A549 (cell line): ENCODE data around the gene COG5. TPM values are rescaled to one million over a fixed set of nuclear protein-coding genes. Genes with fewer than 3 reads are reported as not detected.

Experiments
- ATAC-seq, 2 experiments: fragments of 200-7000 bp in 1 of 2; fragments of >200 bp in 1 of 2; cut with Nextera tagmentation in 1 of 2; cut with Tn5 transposase in 1 of 2; 3 replicates each; pipeline versions ENCODE4 v1.8.0 to v1.9.1; 2018 to 2020; ENCODE audit warnings: mild to moderate bottlenecking in 1 of 2, moderate library complexity in 1 of 2
- CTCF ChIA-PET: fragments of 300-600 bp; sonication (Branson Sonifier 250); formaldehyde crosslinking; extraction: SDS; loops from one replicate; lab custom pipeline; 2021; ENCODE audit warnings: antibody characterized with exemption, inconsistent platforms; lab: Yijun Ruan, JAX
- POLR2A ChIA-PET: fragments of 350-600 bp; formaldehyde crosslinking; extraction: SDS; loops from one replicate; lab custom pipeline; 2021; ENCODE audit warnings: antibody characterized with exemption, inconsistent platforms; lab: Yijun Ruan, JAX
- DNase-seq, 2 experiments: peaks; one replicate each; pipeline versions ENCODE4 v3.0.0 to v3.0.0-alpha.2; 2011 to 2016; ENCODE audit warnings: low read depth in 1 of 2, low spot score in 1 of 2
- FAIRE-seq: peaks from 2 replicates; lab custom pipeline; 2011; peaks lifted over from hg19 to GRCh38; lab: Jason Lieb, UNC
- H3K27ac ChIP-seq, 2 experiments: fragments of >200 bp; sonication (Bioruptor Twin); formaldehyde crosslinking; 3 replicates each; pipeline ENCODE4 v1.5.1; 2016 to 2017
- H3K4me1 ChIP-seq: fragments of >200 bp; sonication (Bioruptor Twin); formaldehyde crosslinking; 3 replicates; pipeline ENCODE4 v1.6.1; 2016
- H3K4me2 ChIP-seq: fragments of >200 bp; sonication (Bioruptor Twin); formaldehyde crosslinking; 3 replicates; pipeline ENCODE4 v1.6.1; 2016
- H3K4me3 ChIP-seq: fragments of >200 bp; sonication (Bioruptor Twin); formaldehyde crosslinking; 3 replicates; pipeline ENCODE4 v1.5.1; 2016
- H3K9me3 ChIP-seq: fragments of >200 bp; sonication (Bioruptor Twin); formaldehyde crosslinking; 3 replicates; pipeline ENCODE4 v1.6.1; 2016
- BCL3 ChIP-seq: fragments of >200 bp; sonication (Bioruptor Twin); formaldehyde crosslinking; IDR thresholded peaks from 3 replicates; pipeline ENCODE4 v1.6.1; 2016
- CBX2 ChIP-seq: fragments of 200-600 bp; sonication (generic); IDR thresholded peaks from 2 replicates; pipeline ENCODE4 v1.6.1; 2016; ENCODE audit warnings: low read depth, mild to moderate bottlenecking, borderline replicate concordance
- CBX8 ChIP-seq: fragments of 200-600 bp; sonication (generic); IDR thresholded peaks from 2 replicates; pipeline ENCODE4 v1.6.1; 2016
- CEBPB ChIP-seq, 2 experiments: fragments of >200 bp in 1 of 2; sonication (Bioruptor Twin) in 1 of 2; formaldehyde crosslinking in 1 of 2; IDR thresholded peaks; 2 replicates each; pipeline ENCODE4 v1.6.1; 2012 to 2016
- CHD2 ChIP-seq: fragments of 150-350 bp; IDR thresholded peaks from 2 replicates; pipeline ENCODE4 v1.6.1; 2014; ENCODE audit warnings: low read length; ENCODE audit not compliant: partially characterized antibody
- CTCF ChIP-seq: fragments of >200 bp; sonication (Bioruptor Twin); formaldehyde crosslinking; IDR thresholded peaks from 3 replicates; pipeline ENCODE4 v1.5.1; 2016
- E2F6 ChIP-seq: IDR thresholded peaks from 2 replicates; pipeline ENCODE4 v1.6.1; 2012; ENCODE audit warnings: low read depth, borderline replicate concordance
- EHF ChIP-seq: fragments of 250-450 bp; sonication (Bioruptor Pico); IDR thresholded peaks from 2 replicates; pipeline ENCODE4 v1.5.0; 2020; ENCODE audit warnings: mild to moderate bottlenecking
- EP300 ChIP-seq, 2 experiments: fragments of >200 bp; sonication (Bioruptor Twin); formaldehyde crosslinking; IDR thresholded peaks; 2 replicates in 1 of 2; 3 replicates in 1 of 2; pipeline ENCODE4 v1.6.1; 2016 to 2017
- ESRRA ChIP-seq: fragments of 150-350 bp; IDR thresholded peaks from 2 replicates; pipeline ENCODE4 v1.6.1; 2014; ENCODE audit warnings: mild to moderate bottlenecking, low read length, borderline replicate concordance
- FOSB ChIP-seq: fragments of 250-450 bp; sonication (Bioruptor Pico); IDR thresholded peaks from 2 replicates; pipeline ENCODE4 v1.5.0; 2020; ENCODE audit warnings: mild to moderate bottlenecking, moderate library complexity
- HOXB5 ChIP-seq: fragments of 250-450 bp; sonication (Bioruptor Pico); IDR thresholded peaks from 2 replicates; pipeline ENCODE4 v1.5.0; 2020; ENCODE audit warnings: mild to moderate bottlenecking, moderate library complexity
- JUN ChIP-seq, 2 experiments: fragments of >200 bp; sonication (Bioruptor Twin); formaldehyde crosslinking; IDR thresholded peaks; 2 replicates in 1 of 2; 3 replicates in 1 of 2; pipeline ENCODE4 v1.6.1; 2016 to 2017
- JUNB ChIP-seq: fragments of >200 bp; sonication (Bioruptor Twin); formaldehyde crosslinking; IDR thresholded peaks from 2 replicates; pipeline ENCODE4 v1.6.1; 2016
- MAFK ChIP-seq: fragments of 450-650 bp; IDR thresholded peaks from 2 replicates; pipeline ENCODE4 v1.6.1; 2014; ENCODE audit not compliant: partially characterized antibody
- MAX ChIP-seq: IDR thresholded peaks from 2 replicates; pipeline ENCODE4 v1.6.1; 2012
- NFE2L2 ChIP-seq: fragments of 150-350 bp; conservative IDR thresholded peaks from 2 replicates; pipeline ENCODE4 v1.6.1; 2014; ENCODE audit warnings: low read length
- NR3C1 ChIP-seq: fragments of >200 bp; sonication (Bioruptor Twin); formaldehyde crosslinking; IDR thresholded peaks from 3 replicates; pipeline ENCODE4 v1.6.1; 2017
- PBX3 ChIP-seq: IDR thresholded peaks from 2 replicates; pipeline ENCODE4 v1.6.1; 2012
- POLR2AphosphoS2 ChIP-seq: conservative IDR thresholded peaks from 2 replicates; pipeline ENCODE4 v1.6.1; 2012; ENCODE audit warnings: low read length, improper control_type of control experiment, inconsistent platforms
- RAD21 ChIP-seq, 2 experiments: fragments of >200 bp in 1 of 2; sonication (Bioruptor Twin) in 1 of 2; formaldehyde crosslinking in 1 of 2; IDR thresholded peaks in 1 of 2; conservative IDR thresholded peaks in 1 of 2; 2 replicates in 1 of 2; 3 replicates in 1 of 2; pipeline ENCODE4 v1.6.1; 2012 to 2018; ENCODE audit warnings: inconsistent platforms in 1 of 2
- RARB ChIP-seq: fragments of 250-450 bp; sonication (Bioruptor Pico); IDR thresholded peaks from 2 replicates; pipeline ENCODE4 v1.8.0; 2021; ENCODE audit warnings: mild to moderate bottlenecking, moderate library complexity
- REST ChIP-seq: fragments of 200-600 bp; sonication (generic); IDR thresholded peaks from 2 replicates; pipeline ENCODE4 v1.6.1; 2016; ENCODE audit warnings: antibody characterized with exemption, mild to moderate bottlenecking, moderate library complexity
- RFX5 ChIP-seq: fragments of 450-650 bp; IDR thresholded peaks from 2 replicates; pipeline ENCODE4 v1.7.1; 2014; ENCODE audit warnings: antibody characterized with exemption, mild to moderate bottlenecking, moderate library complexity
- TP53 ChIP-seq: fragments of 250-450 bp; sonication (Bioruptor Pico); IDR thresholded peaks from 2 replicates; pipeline ENCODE4 v1.5.0; 2021; ENCODE audit warnings: mild to moderate bottlenecking, moderate library complexity
- ZFP36 ChIP-seq: fragments of 450-650 bp; IDR thresholded peaks from 2 replicates; pipeline ENCODE4 v1.6.1; 2014; ENCODE audit warnings: borderline replicate concordance; ENCODE audit not compliant: partially characterized antibody
- ZSCAN20 ChIP-seq: fragments of 250-450 bp; sonication (Bioruptor Pico); IDR thresholded peaks from 2 replicates; pipeline ENCODE4 v1.8.0; 2022; ENCODE audit warnings: mild to moderate bottlenecking, moderate library complexity
- WGBS: methylation state at CpG from one replicate; pipeline ENCODE4 v1.1.6; 2017; ENCODE audit errors: missing lambda C conversion rate; 5-methylcytosine and 5-hydroxymethylcytosine counted together
- polyA plus RNA-seq, 4 experiments: library from polyadenylated mRNA; depleted of rRNA in 3 of 4; stranded (reverse); fragments of >200 nt; fragmentation: RNase III in 1 of 4; extraction: RNeasy Plus Mini Kit Qiagen cat#74134 plus additional on column Dnase treatment in 1 of 4; gene quantifications; 2 replicates in 3 of 4; 3 replicates in 1 of 4; pipeline ENCODE4 v1.2.3, GENCODE V29; 2011 to 2017

Gene COG5
- polyA plus RNA-seq, 2 of the 4 experiments (the other 2 are of a cell fraction), result 22.5 to 44.0 TPM

GRCh38 chr7:107450970-107451369 is 112.8 kb downstream of the COG5 start:
- no peak for FAIRE-seq
- no peak for TF ChIP-seq MAX
- no peak for TF ChIP-seq EHF (CRISPR knock-in tag)
- no peak for TF ChIP-seq POLR2AphosphoS2
- TF ChIP-seq JUNB, result no peak
- no peak for TF ChIP-seq HOXB5 (CRISPR knock-in tag)
- no peak for TF ChIP-seq ZFP36
- TF ChIP-seq RARB, result no peak
- no peak for TF ChIP-seq TP53 (CRISPR knock-in tag)
- no peak for TF ChIP-seq CTCF
- TF ChIP-seq RAD21 (conservative IDR thresholded peaks at IDR 0.05 in 1 of 2, IDR thresholded peaks at IDR 0.05 in 1 of 2), result no peak
- TF ChIP-seq CBX2, result no peak
- TF ChIP-seq ZSCAN20 (CRISPR knock-in tag), result no peak
- no peak for TF ChIP-seq NR3C1
- no peak for TF ChIP-seq E2F6
- TF ChIP-seq CHD2, result no peak
- TF ChIP-seq FOSB (CRISPR knock-in tag), result no peak
- TF ChIP-seq CBX8, result no peak
- no peak for TF ChIP-seq BCL3

GRCh38 chr7:107446988-107447387 is 116.7 kb downstream of the COG5 start:
- FAIRE-seq (no peak), DNase-seq (no peak), ATAC-seq (no peak)
- ChIA-PET POLR2A (no interaction called here), CTCF (interaction anchor here (2.2 kb wide), 1 partner anchor 16 kb away, joined by 5 read pairs; no protein-coding TSS in a partner anchor)
- no peak overlapping the region for H3K4me3 ChIP-seq
- no peaks in the 10 kb centered on the region for H3K4me1 ChIP-seq
- no peak overlapping the region for H3K4me2 ChIP-seq
- WGBS, result 76% methylated on average over 1 of the region's 1 CpG
- H3K9me3 ChIP-seq, result no peaks in the 10 kb centered on the region
- no peak overlapping the region for H3K27ac ChIP-seq
- TF ChIP-seq NR3C1, result no peak
- no peak for TF ChIP-seq ESRRA
- no peak for TF ChIP-seq CTCF
- no peak for TF ChIP-seq MAFK
- no peak for TF ChIP-seq NFE2L2
- TF ChIP-seq EP300 (IDR thresholded peaks at IDR 0.05), result no peak
- no peak for TF ChIP-seq PBX3
- no peak for TF ChIP-seq RFX5
- no peak for TF ChIP-seq E2F6
- no peak for TF ChIP-seq REST
- no peak for TF ChIP-seq CEBPB (IDR thresholded peaks at IDR 0.05)
- TF ChIP-seq JUN (IDR thresholded peaks at IDR 0.05), result no peak

More at GRCh38 chr7:107450970-107451369, 112.8 kb downstream of the COG5 start:
- Histone ChIP-seq H3K4me2 (no peak overlapping the region), H3K4me3 (no peak overlapping the region), H3K9me3 (no peaks in the 10 kb centered on the region), H3K4me1 (no peaks in the 10 kb centered on the region), H3K27ac (no peak overlapping the region)
- ChIA-PET POLR2A (no interaction called here), CTCF (interaction anchor here (1.1 to 1.8 kb wide), 2 partner anchors 13 to 275 kb away, joined by 3 to 4 read pairs; no protein-coding TSS in a partner anchor)
- DNase-seq (no peak), ATAC-seq (no peak)
- 86% methylated on average over 1 of the region's 1 CpG for WGBS
